ENCODE measurements around the gene KRT83. TPM values are rescaled to one million over a fixed set of nuclear protein-coding genes. Genes with fewer than 3 reads are reported as not detected.

The KRT83 gene
- total and polyA plus RNA-seq, 4 experiments from 2014 or later, result not detected

- peaks cover 6 to 8% of the 10 kb centered on the region in 2 donors for H3K27me3 Mint-ChIP-seq
- H3K9me3 Mint-ChIP-seq, result no peaks in the 10 kb centered on the region
- peaks cover 12% of the 10 kb centered on the region for H3K4me1 ChIP-seq (ENCODE audit: insufficient read depth, low read length)
- H3K27ac ChIP-seq (ENCODE audit: low read depth, low read length), result no peak overlapping the region
- H3K27ac Mint-ChIP-seq, result peak overlapping the region in 2 of 7 donors; percentile 9 to 30
- H3K4me3 Mint-ChIP-seq, result peak overlapping the region in 2 of 8 donors; percentile 15 to 40
- no peaks in the 10 kb centered on the region for H3K9me3 ChIP-seq (ENCODE audit: control insufficient read depth in 1 of 2, low read length in 2 of 2)
- intact Hi-C loops (cut with micrococcal nuclease), result no loop called here
- CTCF ChIA-PET (ENCODE audit: partially characterized antibody), result interaction anchor here (1.1 to 2.1 kb wide), 4 partner anchors 14 to 521 kb away, joined by 4 to 8 read pairs (median 4); no protein-coding TSS in a partner anchor
- no peaks in the 10 kb centered on the region for H3K27me3 ChIP-seq (ENCODE audit: insufficient read depth, low read length)
- DNase-seq, result peak in 4 of 5 donors; percentile 3 to 26 (median 14)
- POLR2A ChIA-PET (ENCODE audit: partially characterized antibody), result interaction anchor here (1.3 kb wide), 1 partner anchor 31 kb away, joined by 3 read pairs; no protein-coding TSS in a partner anchor
- no peaks in the 10 kb centered on the region for H3K36me3 ChIP-seq (ENCODE audit: insufficient read depth, low read length)
- H3K4me3 ChIP-seq (ENCODE audit: low read length in 2 of 2), result no peak overlapping the region
- H3K36me3 Mint-ChIP-seq, result no peaks in the 10 kb centered on the region
- peaks cover 9 to 20% (median 10%) of the 10 kb centered on the region in 4 donors for H3K4me1 Mint-ChIP-seq
These were observed 37.6 kb upstream of the KRT83 start for GRCh38 chr12:52358575-52359350.

- DNase-seq, result no peak
- Histone ChIP-seq H3K27ac (ENCODE audit: low read depth, low read length) (no peak overlapping the region), H3K9me3 (ENCODE audit: control insufficient read depth in 1 of 2, low read length in 2 of 2) (no peaks in the 10 kb centered on the region), H3K4me3 (ENCODE audit: low read length in 2 of 2) (no peak overlapping the region), H3K36me3 (ENCODE audit: insufficient read depth, low read length) (no peaks in the 10 kb centered on the region), H3K4me1 (ENCODE audit: insufficient read depth, low read length) (peaks cover 17% of the 10 kb centered on the region), H3K27me3 (ENCODE audit: insufficient read depth, low read length) (no peaks in the 10 kb centered on the region)
- ChIA-PET POLR2A (ENCODE audit: partially characterized antibody) (no interaction called here), CTCF (ENCODE audit: partially characterized antibody) (interaction anchor here (1.4 kb wide), 1 partner anchor 78 kb away, joined by 4 read pairs; no protein-coding TSS in a partner anchor)
- Mint-ChIP-seq H3K36me3 (no peaks in the 10 kb centered on the region), H3K9me3 (no peaks in the 10 kb centered on the region), H3K4me1 (peaks cover 15 to 31% (median 20%) of the 10 kb centered on the region in 4 donors), H3K27me3 (peaks cover 7 to 8% of the 10 kb centered on the region in 2 donors), H3K4me3 (no peak overlapping the region), H3K27ac (peak overlapping the region in 1 of 7 donors; percentile 22)
- intact Hi-C loops (cut with micrococcal nuclease), result no loop called here
These were observed 35.8 kb upstream of the KRT83 start for GRCh38 chr12:52356762-52357580.

- CTCF ChIA-PET (ENCODE audit: partially characterized antibody), result no interaction called here
- Mint-ChIP-seq H3K9me3 (no peaks in the 10 kb centered on the region), H3K4me1 (peaks cover 19 to 32% (median 26%) of the 10 kb centered on the region in 4 donors), H3K4me3 (no peak overlapping the region), H3K27me3 (peaks cover 7 to 11% of the 10 kb centered on the region in 2 donors), H3K36me3 (no peaks in the 10 kb centered on the region), H3K27ac (peak overlapping the region in 1 of 7 donors; percentile 22)
- Histone ChIP-seq H3K27ac (ENCODE audit: low read depth, low read length) (no peak overlapping the region), H3K4me3 (ENCODE audit: low read length in 2 of 2) (no peak overlapping the region), H3K4me1 (ENCODE audit: insufficient read depth, low read length) (peaks cover 25% of the 10 kb centered on the region), H3K36me3 (ENCODE audit: insufficient read depth, low read length) (no peaks in the 10 kb centered on the region), H3K27me3 (ENCODE audit: insufficient read depth, low read length) (no peaks in the 10 kb centered on the region), H3K9me3 (ENCODE audit: control insufficient read depth in 1 of 2, low read length in 2 of 2) (no peaks in the 10 kb centered on the region)
- intact Hi-C loops (cut with micrococcal nuclease), result no loop called here
- no peak for DNase-seq
- POLR2A ChIA-PET (ENCODE audit: partially characterized antibody), result no interaction called here
These were observed 35.0 kb upstream of the KRT83 start for GRCh38 chr12:52356031-52356761.

- Mint-ChIP-seq H3K27ac (no peak overlapping the region), H3K4me3 (no peak overlapping the region), H3K36me3 (no peaks in the 10 kb centered on the region), H3K27me3 (peaks cover 7 to 11% of the 10 kb centered on the region in 2 donors), H3K9me3 (no peaks in the 10 kb centered on the region), H3K4me1 (peaks cover 22 to 36% (median 28%) of the 10 kb centered on the region in 4 donors)
- Histone ChIP-seq H3K4me3 (ENCODE audit: low read length in 2 of 2) (no peak overlapping the region), H3K36me3 (ENCODE audit: insufficient read depth, low read length) (no peaks in the 10 kb centered on the region), H3K27me3 (ENCODE audit: insufficient read depth, low read length) (no peaks in the 10 kb centered on the region), H3K9me3 (ENCODE audit: control insufficient read depth in 1 of 2, low read length in 2 of 2) (no peaks in the 10 kb centered on the region), H3K4me1 (ENCODE audit: insufficient read depth, low read length) (peaks cover 31% of the 10 kb centered on the region), H3K27ac (ENCODE audit: low read depth, low read length) (no peak overlapping the region)
- intact Hi-C loops (cut with micrococcal nuclease), result no loop called here
- CTCF ChIA-PET (ENCODE audit: partially characterized antibody), result no interaction called here
- no peak for DNase-seq
- POLR2A ChIA-PET (ENCODE audit: partially characterized antibody), result no interaction called here
These were observed 34.0 kb upstream of the KRT83 start for GRCh38 chr12:52355176-52355575.

- no peak for DNase-seq
- Histone ChIP-seq H3K27me3 (ENCODE audit: insufficient read depth, low read length) (no peaks in the 10 kb centered on the region), H3K36me3 (ENCODE audit: insufficient read depth, low read length) (no peaks in the 10 kb centered on the region), H3K4me3 (ENCODE audit: low read length in 2 of 2) (no peak overlapping the region), H3K9me3 (ENCODE audit: control insufficient read depth in 1 of 2, low read length in 2 of 2) (no peaks in the 10 kb centered on the region), H3K27ac (ENCODE audit: low read depth, low read length) (no peak overlapping the region), H3K4me1 (ENCODE audit: insufficient read depth, low read length) (peaks cover 31% of the 10 kb centered on the region)
- Mint-ChIP-seq H3K4me3 (no peak overlapping the region), H3K4me1 (peaks cover 23 to 34% (median 26%) of the 10 kb centered on the region in 4 donors), H3K27ac (no peak overlapping the region), H3K9me3 (no peaks in the 10 kb centered on the region), H3K27me3 (peaks cover 7% of the 10 kb centered on the region in 2 donors), H3K36me3 (no peaks in the 10 kb centered on the region)
- ChIA-PET POLR2A (ENCODE audit: partially characterized antibody) (no interaction called here), CTCF (ENCODE audit: partially characterized antibody) (no interaction called here)
- intact Hi-C loops (cut with micrococcal nuclease), result no loop called here
These were observed 33.0 kb upstream of the KRT83 start for GRCh38 chr12:52354200-52354599.

GRCh38 chr12:52353766-52354165 lies 32.6 kb upstream of the KRT83 start:
- CTCF ChIA-PET (ENCODE audit: partially characterized antibody), result no interaction called here
- Histone ChIP-seq H3K4me1 (ENCODE audit: insufficient read depth, low read length) (peaks cover 27% of the 10 kb centered on the region), H3K27ac (ENCODE audit: low read depth, low read length) (no peak overlapping the region), H3K9me3 (ENCODE audit: control insufficient read depth in 1 of 2, low read length in 2 of 2) (no peaks in the 10 kb centered on the region), H3K36me3 (ENCODE audit: insufficient read depth, low read length) (no peaks in the 10 kb centered on the region), H3K27me3 (ENCODE audit: insufficient read depth, low read length) (no peaks in the 10 kb centered on the region), H3K4me3 (ENCODE audit: low read length in 2 of 2) (no peak overlapping the region)
- H3K4me1 Mint-ChIP-seq, result peaks cover 20 to 32% (median 23%) of the 10 kb centered on the region in 4 donors
- POLR2A ChIA-PET (ENCODE audit: partially characterized antibody), result no interaction called here
- no peaks in the 10 kb centered on the region for H3K9me3 Mint-ChIP-seq
- intact Hi-C loops (cut with micrococcal nuclease), result no loop called here
- no peaks in the 10 kb centered on the region for H3K36me3 Mint-ChIP-seq
- H3K27me3 Mint-ChIP-seq, result peaks cover 7% of the 10 kb centered on the region in 2 donors
- no peak for DNase-seq
- no peak overlapping the region for H3K4me3 Mint-ChIP-seq
- no peak overlapping the region for H3K27ac Mint-ChIP-seq

Data from CD4-positive, alpha-beta memory T cell (primary cell).